HepG2 (cell line): ENCODE results near the gene MLLT10. TPM values are rescaled to one million over a fixed set of nuclear protein-coding genes. Genes with fewer than 3 reads are reported as not detected.

Source experiments
- AGO2 ChIP-seq: fragments of 200-400 bp; formaldehyde crosslinking; optimal IDR thresholded peaks from 2 replicates; pipeline ENCODE3; 2017; ENCODE audit warnings: mild to moderate bottlenecking, low read depth, low read length, moderate library complexity
- CERS6 ChIP-seq: sonication (generic); formaldehyde crosslinking; IDR thresholded peaks from 2 replicates; pipeline ENCODE4 v1.5.0; 2020; ENCODE audit warnings: missing genetic modification reagents
- CREM ChIP-seq, 2 experiments: sonication (generic) in 1 of 2; formaldehyde crosslinking in 1 of 2; IDR thresholded peaks; 2 replicates each; pipeline versions ENCODE4 v1.4.0 to v1.6.1; 2016 to 2020; ENCODE audit warnings: antibody characterized with exemption in 1 of 2, mild to moderate bottlenecking in 1 of 2, missing genetic modification reagents in 1 of 2
- CSRNP1 ChIP-seq: sonication (generic); formaldehyde crosslinking; IDR thresholded peaks from 2 replicates; pipeline ENCODE4 v1.8.1; 2023; ENCODE audit warnings: mild to moderate bottlenecking, missing genetic modification reagents
- ERF ChIP-seq: IDR thresholded peaks from 2 replicates; pipeline ENCODE4 v1.6.1; 2018; ENCODE audit warnings: missing biosample characterization, missing genetic modification reagents
- GTF3A ChIP-seq: sonication (generic); formaldehyde crosslinking; conservative IDR thresholded peaks from 2 replicates; pipeline ENCODE4 v1.4.0; 2020; ENCODE audit warnings: mild to moderate bottlenecking, missing genetic modification reagents
- IRF9 ChIP-seq: sonication (generic); formaldehyde crosslinking; IDR thresholded peaks from 2 replicates; pipeline ENCODE4 v1.8.0; 2022; ENCODE audit warnings: missing genetic modification reagents, mild to moderate bottlenecking, borderline replicate concordance
- MAFG ChIP-seq: sonication (generic); formaldehyde crosslinking; IDR thresholded peaks from 2 replicates; pipeline ENCODE4 v1.5.1; 2020; ENCODE audit warnings: mild to moderate bottlenecking, missing genetic modification reagents
- SRSF9 ChIP-seq: fragments of 200-400 bp; formaldehyde crosslinking; IDR thresholded peaks from 2 replicates; pipeline ENCODE4 v1.6.1; 2018; ENCODE audit warnings: borderline replicate concordance, mild to moderate bottlenecking, low read depth, low read length; ENCODE audit not compliant: insufficient read depth, poor library complexity, severe bottlenecking
- SYNCRIP ChIP-seq: fragments of 200-400 bp; formaldehyde crosslinking; IDR thresholded peaks from 2 replicates; pipeline ENCODE4 v1.6.1; 2018; ENCODE audit warnings: mild to moderate bottlenecking, low read depth, low read length; ENCODE audit not compliant: insufficient read depth
- ZBTB3 ChIP-seq: sonication (generic); formaldehyde crosslinking; IDR thresholded peaks from 2 replicates; pipeline ENCODE4 v1.4.0; 2020; ENCODE audit warnings: low read depth, mild to moderate bottlenecking, moderate library complexity, missing genetic modification reagents, borderline replicate concordance
- ZBTB8A ChIP-seq: sonication (generic); formaldehyde crosslinking; IDR thresholded peaks from 2 replicates; pipeline ENCODE4 v1.4.0; 2020; ENCODE audit warnings: mild to moderate bottlenecking, low read depth, missing genetic modification reagents, borderline replicate concordance
- ZEB1 ChIP-seq: IDR thresholded peaks from 2 replicates; pipeline ENCODE4 v1.6.1; 2012; ENCODE audit warnings: mild to moderate bottlenecking, low read depth, inconsistent platforms; ENCODE audit not compliant: insufficient replicate concordance
- ZIK1 ChIP-seq: sonication (generic); formaldehyde crosslinking; IDR thresholded peaks from 2 replicates; pipeline ENCODE4 v1.5.0; 2020; ENCODE audit warnings: mild to moderate bottlenecking, low read depth, missing genetic modification reagents, borderline replicate concordance
- ZKSCAN1 ChIP-seq: fragments of 150-350 bp; IDR thresholded peaks from 2 replicates; pipeline ENCODE4 v1.6.1; 2014; ENCODE audit warnings: low read length
- ZNF235 ChIP-seq: sonication (generic); formaldehyde crosslinking; IDR thresholded peaks from 2 replicates; pipeline ENCODE4 v1.8.1; 2023; ENCODE audit warnings: mild to moderate bottlenecking, missing genetic modification reagents, borderline replicate concordance
- ZNF362 ChIP-seq: sonication (generic); formaldehyde crosslinking; IDR thresholded peaks from 2 replicates; pipeline ENCODE4 v1.4.0; 2020; ENCODE audit warnings: missing genetic modification reagents, mild to moderate bottlenecking, borderline replicate concordance
- ZNF468 ChIP-seq: sonication (generic); formaldehyde crosslinking; IDR thresholded peaks from 2 replicates; pipeline ENCODE4 v1.8.0; 2022; ENCODE audit warnings: mild to moderate bottlenecking, moderate library complexity, missing genetic modification reagents
- ZNF577 ChIP-seq: sonication (generic); formaldehyde crosslinking; IDR thresholded peaks from 2 replicates; pipeline ENCODE4 v1.4.0; 2020; ENCODE audit warnings: mild to moderate bottlenecking, low read depth, missing genetic modification reagents, borderline replicate concordance
- ZNF7 ChIP-seq: IDR thresholded peaks from 2 replicates; pipeline ENCODE4 v1.6.1; 2016; ENCODE audit warnings: missing biosample characterization, missing genetic modification reagents
- ZNF816 ChIP-seq: sonication (generic); formaldehyde crosslinking; IDR thresholded peaks from 2 replicates; pipeline ENCODE4 v1.8.0; 2022; ENCODE audit warnings: missing genetic modification reagents, mild to moderate bottlenecking, borderline replicate concordance
- ZSCAN5A ChIP-seq: sonication (generic); formaldehyde crosslinking; IDR thresholded peaks from 2 replicates; pipeline ENCODE4 v1.8.0; 2022; ENCODE audit warnings: mild to moderate bottlenecking, missing genetic modification reagents, borderline replicate concordance
- polyA plus RNA-seq, 8 experiments: library from polyadenylated mRNA; depleted of rRNA in 3 of 8; stranded (reverse) in 7 of 8; unstranded in 1 of 8; fragments of >200 nt; fragmentation: Illumina TruSeq in 4 of 8; extraction: Trizol in 4 of 8; gene quantifications; 2 replicates each; pipeline versions ENCODE4 v1.2.1 to v1.2.3, GENCODE V29; 2011 to 2016; ENCODE audit warnings: low read depth in 4 of 8, missing spikeins in 1 of 8, mixed read lengths in 1 of 8; ENCODE audit not compliant: insufficient read depth in 1 of 8
- total RNA-seq, 5 experiments: library from RNA; depleted of rRNA; stranded (reverse); fragments of >200 nt; fragmentation: Illumina TruSeq; extraction: Trizol; gene quantifications; 2 replicates each; pipeline ENCODE4 v1.2.3, GENCODE V29; 2016; ENCODE audit warnings: low read depth in 1 of 5

MLLT10 gene
- total and polyA plus RNA-seq, 2 of the 13 experiments (the other 11 are each of a cell fraction or from before 2014, with no cell fraction given): 51.3 to 84.1 TPM

- TF ChIP-seq SYNCRIP: no peak
- no peak for TF ChIP-seq MAFG (CRISPR knock-in tag)
- TF ChIP-seq ZBTB8A (CRISPR knock-in tag): no peak; the same call in 1 of the 2 replicates
- TF ChIP-seq ZIK1 (CRISPR knock-in tag): peak; percentile 30
- peak; percentile 39; the same call in 1 of the 2 replicates for TF ChIP-seq CREM (IDR thresholded peaks at IDR 0.05)
- TF ChIP-seq CREM (CRISPR knock-in tag; IDR thresholded peaks at IDR 0.05): no peak
- TF ChIP-seq CSRNP1: peak; percentile 94; the same call in 1 of the 2 replicates
- no peak for TF ChIP-seq ZNF468
- TF ChIP-seq ZKSCAN1: peak; percentile 22; the same call in 1 of the 2 replicates
- TF ChIP-seq ZNF362 (CRISPR knock-in tag): no peak; the same call in 1 of the 2 replicates
- no peak; the same call in 1 of the 2 replicates for TF ChIP-seq ZBTB3
- peak; percentile 25; the same call in 1 of the 2 replicates for TF ChIP-seq GTF3A (CRISPR knock-in tag)
- no peak for TF ChIP-seq SRSF9
- no peak for TF ChIP-seq ZNF235
- TF ChIP-seq AGO2: no peak
- peak; percentile 98 for TF ChIP-seq ERF (CRISPR knock-in tag)
- TF ChIP-seq ZNF577 (CRISPR knock-in tag): no peak
- TF ChIP-seq ZEB1: no peak
- TF ChIP-seq CERS6: no peak
- no peak for TF ChIP-seq ZNF7 (CRISPR knock-in tag)
- TF ChIP-seq IRF9 (CRISPR knock-in tag): peak; percentile 12; the same call in 1 of the 2 replicates
- TF ChIP-seq ZSCAN5A: peak; percentile 87; the same call in 1 of the 2 replicates
- peak; percentile 95 for TF ChIP-seq ZNF816
Measured at GRCh38 chr10:21495752-21496342, 38.2 kb upstream of the MLLT10 start (continued).
